ENCODE results near the gene PSRC1.

Gene PSRC1

GRCh38 chr1:109272021-109272799 is 10.7 kb downstream of the PSRC1 start:
- no peak for DNase-seq (ENCODE audit: low spot score)

DNA sequence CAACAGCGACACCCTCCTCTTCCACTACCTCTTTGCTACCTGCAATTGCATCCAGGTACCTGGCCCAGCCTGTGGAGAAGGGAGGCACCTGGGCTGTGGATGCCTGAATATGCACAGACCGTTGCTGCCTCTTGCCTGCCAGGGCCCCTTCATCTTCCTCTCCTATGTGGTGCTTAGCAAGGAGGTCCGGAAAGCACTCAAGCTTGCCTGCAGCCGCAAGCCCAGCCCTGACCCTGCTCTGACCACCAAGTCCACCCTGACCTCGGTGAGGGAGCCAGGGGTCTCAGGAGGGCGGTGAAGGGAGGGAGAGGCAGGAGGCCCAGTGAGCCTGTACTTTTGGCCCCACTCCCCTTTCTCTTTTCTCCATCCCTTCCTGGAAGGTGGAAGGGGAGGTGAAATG is 11.5 kb downstream of the PSRC1 start:
- no peak for DNase-seq (ENCODE audit: low spot score)

GRCh38 chr1:109270623-109271317 is 12.2 kb downstream of the PSRC1 start:
- no peak for DNase-seq (ENCODE audit: low spot score)

DNA sequence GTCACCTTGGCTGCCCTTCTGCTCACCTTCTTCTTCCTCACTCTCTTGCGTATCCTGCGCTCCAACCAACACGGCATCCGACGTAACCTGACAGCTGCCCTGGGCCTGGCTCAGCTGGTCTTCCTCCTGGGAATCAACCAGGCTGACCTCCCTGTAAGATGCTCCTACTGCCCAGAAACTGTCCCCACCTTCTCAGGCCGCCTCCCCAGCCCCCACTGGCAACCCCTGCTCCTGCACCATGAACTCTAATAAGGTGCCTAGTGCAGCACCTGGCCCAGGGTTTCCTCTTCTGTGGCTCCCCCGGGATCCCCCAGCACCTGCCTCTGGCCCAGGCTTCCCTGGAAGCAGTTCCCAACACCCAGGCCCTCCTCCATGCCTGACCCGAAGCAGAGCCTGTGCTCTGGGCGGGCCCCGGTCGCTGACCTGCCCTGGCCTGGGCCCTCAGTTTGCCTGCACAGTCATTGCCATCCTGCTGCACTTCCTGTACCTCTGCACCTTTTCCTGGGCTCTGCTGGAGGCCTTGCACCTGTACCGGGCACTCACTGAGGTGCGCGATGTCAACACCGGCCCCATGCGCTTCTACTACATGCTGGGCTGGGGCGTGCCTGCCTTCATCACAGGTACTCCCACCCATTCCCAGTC is 12.8 kb downstream of the PSRC1 start:
- DNase-seq (ENCODE audit: low spot score), result no peak

DNA sequence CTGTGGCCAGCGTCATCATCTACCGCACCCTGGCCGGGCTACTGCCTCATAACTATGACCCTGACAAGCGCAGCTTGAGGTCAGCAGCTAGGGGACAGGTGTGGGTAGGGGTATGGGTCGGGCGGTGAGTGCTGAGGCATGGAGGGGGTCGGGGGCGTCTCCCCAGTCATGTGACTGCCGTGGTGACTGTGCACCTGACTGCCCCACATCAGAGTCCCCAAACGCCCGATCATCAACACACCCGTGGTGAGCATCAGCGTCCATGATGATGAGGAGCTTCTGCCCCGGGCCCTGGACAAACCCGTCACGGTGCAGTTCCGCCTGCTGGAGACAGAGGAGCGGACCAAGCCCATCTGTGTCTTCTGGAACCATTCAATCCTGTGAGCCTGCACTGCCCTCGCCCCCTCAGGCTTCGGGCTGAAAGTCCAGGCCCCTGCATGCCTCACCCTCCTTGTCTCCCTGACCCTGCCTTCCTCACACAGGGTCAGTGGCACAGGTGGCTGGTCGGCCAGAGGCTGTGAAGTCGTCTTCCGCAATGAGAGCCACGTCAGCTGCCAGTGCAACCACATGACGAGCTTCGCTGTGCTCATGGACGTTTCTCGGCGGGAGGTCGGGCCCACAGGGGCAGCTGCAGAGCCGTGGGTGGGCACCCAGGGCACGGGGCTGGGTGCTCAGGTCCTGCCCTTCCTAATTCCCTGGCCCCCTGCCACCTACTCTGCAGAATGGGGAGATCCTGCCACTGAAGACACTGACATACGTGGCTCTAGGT is 13.5 kb downstream of the PSRC1 start:
- no peak for DNase-seq (ENCODE audit: low spot score)

- DNase-seq (ENCODE audit: low spot score), result no peak
Observed at GRCh38 chr1:109268431-109269211, 14.3 kb downstream of the PSRC1 start.

- no peak for DNase-seq (ENCODE audit: low spot score)
Observed at GRCh38 chr1:109267743-109268300, 15.1 kb downstream of the PSRC1 start.

- no peak for DNase-seq (ENCODE audit: low spot score)
Observed at GRCh38 chr1:109266965-109267364, 16.0 kb downstream of the PSRC1 start.

DNA sequence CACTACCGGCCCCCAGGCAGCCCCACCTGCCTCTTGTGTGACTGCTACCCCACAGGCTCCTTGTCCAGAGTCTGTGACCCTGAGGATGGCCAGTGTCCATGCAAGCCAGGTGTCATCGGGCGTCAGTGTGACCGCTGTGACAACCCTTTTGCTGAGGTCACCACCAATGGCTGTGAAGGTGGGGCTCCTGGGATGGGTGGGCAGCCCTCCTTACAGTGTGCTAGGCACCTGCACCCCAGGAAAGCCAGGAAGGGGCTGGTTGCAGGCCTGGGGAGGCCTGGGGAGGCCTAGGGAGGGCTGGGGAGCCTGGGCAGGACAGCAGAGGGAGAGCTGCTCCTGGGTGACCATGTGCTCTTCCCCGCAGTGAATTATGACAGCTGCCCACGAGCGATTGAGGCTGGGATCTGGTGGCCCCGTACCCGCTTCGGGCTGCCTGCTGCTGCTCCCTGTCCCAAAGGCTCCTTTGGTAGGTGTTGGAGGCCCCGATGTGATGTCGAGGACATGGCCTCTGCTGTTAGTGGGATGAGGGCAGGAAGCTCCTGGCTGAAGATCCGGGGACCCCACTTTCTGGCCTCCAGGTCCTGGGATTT is 17.1 kb downstream of the PSRC1 start:
- DNase-seq (ENCODE audit: low spot score), result no peak

DNA sequence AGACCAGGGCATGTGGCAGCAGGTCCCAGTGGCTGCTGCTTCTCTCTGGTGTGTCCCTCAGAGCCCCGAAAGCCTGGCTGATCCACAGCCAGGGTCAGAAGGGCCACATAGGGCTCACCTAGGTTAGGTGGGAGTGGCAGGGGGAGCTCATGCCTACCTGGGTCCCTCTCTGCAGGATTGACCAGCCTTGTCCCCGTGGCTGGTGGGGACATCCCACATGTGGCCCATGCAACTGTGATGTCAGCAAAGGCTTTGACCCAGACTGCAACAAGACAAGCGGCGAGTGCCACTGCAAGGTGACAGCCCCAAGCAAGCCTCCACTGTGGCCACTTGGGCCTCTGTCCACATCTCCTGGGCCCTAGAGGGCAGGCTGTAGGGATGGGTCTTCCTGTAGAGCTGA is 17.9 kb downstream of the PSRC1 start:
- no peak for DNase-seq (ENCODE audit: low spot score)

GRCh38 chr1:109264379-109264755 is 18.6 kb downstream of the PSRC1 start:
- no peak for DNase-seq (ENCODE audit: low spot score)

DNA sequence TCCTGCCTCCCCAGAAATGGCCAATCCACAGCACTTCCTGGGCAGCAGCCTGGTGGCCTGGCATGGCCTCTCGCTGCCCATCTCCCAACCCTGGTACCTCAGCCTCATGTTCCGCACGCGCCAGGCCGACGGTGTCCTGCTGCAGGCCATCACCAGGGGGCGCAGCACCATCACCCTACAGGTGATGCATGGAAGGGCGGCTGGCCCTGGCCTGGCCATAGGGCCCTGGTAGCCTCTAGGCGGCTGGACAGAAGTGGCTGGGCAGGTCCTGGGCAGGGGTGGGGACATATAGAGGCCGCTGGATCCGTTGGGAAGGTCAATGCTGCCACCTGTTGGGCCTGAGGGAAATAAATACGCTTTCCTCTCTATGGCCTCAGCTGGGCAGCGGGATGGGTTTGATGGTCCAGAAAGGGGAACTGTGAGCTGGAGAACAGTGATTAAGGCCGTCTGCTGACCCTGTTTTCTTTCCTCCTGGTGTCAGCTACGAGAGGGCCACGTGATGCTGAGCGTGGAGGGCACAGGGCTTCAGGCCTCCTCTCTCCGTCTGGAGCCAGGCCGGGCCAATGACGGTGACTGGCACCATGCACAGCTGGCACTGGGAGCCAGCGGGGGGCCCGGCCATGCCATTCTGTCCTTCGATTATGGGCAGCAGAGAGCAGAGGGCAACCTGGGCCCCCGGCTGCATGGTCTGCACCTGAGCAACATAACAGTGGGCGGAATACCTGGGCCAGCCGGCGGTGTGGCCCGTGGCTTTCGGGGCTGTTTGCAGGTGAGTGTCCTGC is 19.2 kb downstream of the PSRC1 start:
- DNase-seq (ENCODE audit: low spot score), result peak; percentile 74

DNA sequence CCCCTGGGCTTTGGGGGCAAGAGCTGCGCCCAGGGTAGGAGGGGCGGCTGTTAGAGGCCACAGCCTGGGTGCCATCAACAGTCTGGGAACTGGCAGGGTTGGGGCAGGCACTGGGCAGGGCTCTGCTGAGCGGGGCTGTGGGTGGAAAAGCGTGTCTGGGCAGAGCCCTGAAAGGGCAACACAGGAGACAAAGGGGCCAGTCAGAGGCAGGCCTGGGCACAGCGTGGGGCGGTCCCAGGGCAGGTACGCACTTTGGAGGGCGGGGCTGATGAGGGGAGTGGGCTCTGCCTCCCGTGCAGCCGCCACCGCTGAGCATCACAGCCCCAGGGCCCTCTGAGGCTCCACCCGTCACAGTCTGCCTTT is 19.7 kb downstream of the PSRC1 start:
- no peak for DNase-seq (ENCODE audit: low spot score)

- DNase-seq (ENCODE audit: low spot score), result no peak
Observed at GRCh38 chr1:109262231-109263055, 20.5 kb downstream of the PSRC1 start.

GRCh38 chr1:109261578-109261977 is 21.4 kb downstream of the PSRC1 start:
- DNase-seq (ENCODE audit: low spot score), result no peak

- no peak for DNase-seq (ENCODE audit: low spot score)
Observed at GRCh38 chr1:109261006-109261405, 21.9 kb downstream of the PSRC1 start.

GRCh38 chr1:109259674-109260557 is 23.0 kb downstream of the PSRC1 start:
- no peak for DNase-seq (ENCODE audit: low spot score)

All from NAMALWA (cell line).